Activated T-cell treated with anti-CD3 and anti-CD28 coated beads, Interleukin-2, amount 50 U/mL, for 4 hours (primary cell): ENCODE data around the gene FAM120A. TPM values are rescaled to one million over a fixed set of nuclear protein-coding genes. Genes with fewer than 3 reads are reported as not detected.
A peak's percentile ranks its signal among the peaks of the same experiment; 100 is the strongest.
"Not testable (repeated sequence)": the region's sequence is repeated elsewhere in the genome, so short reads cannot be mapped to it uniquely, and the experiment has no call there.

Experiments used
- ATAC-seq, 2 donors: fragments of 200-7000 bp; cut with Tn5 transposase; one replicate each; pipeline ENCODE4 v1.10.0; 2021
- DNase-seq: peaks from one replicate; pipeline ENCODE4 v3.0.0-alpha.2; 2020
- H3K27me3 Mint-ChIP-seq: one replicate; pipeline ENCODE4 v1.8.0; 2021; ENCODE audit warnings: low read depth, mixed read lengths
- H3K36me3 Mint-ChIP-seq: one replicate; pipeline ENCODE4 v1.8.0; 2022; ENCODE audit warnings: mixed read lengths; ENCODE audit not compliant: insufficient read depth
- H3K4me1 Mint-ChIP-seq: one replicate; pipeline ENCODE4 v1.8.0; 2021; ENCODE audit warnings: low read depth, mixed read lengths
- H3K4me3 Mint-ChIP-seq: one replicate; pipeline ENCODE4 v1.8.0; 2021; ENCODE audit warnings: mild to moderate bottlenecking, moderate library complexity, mixed read lengths
- H3K9me3 Mint-ChIP-seq: one replicate; pipeline ENCODE4 v1.8.0; 2021; ENCODE audit warnings: mixed read lengths
- total RNA-seq, 3 donors: library from RNA; stranded (reverse); gene quantifications; one replicate each; pipeline ENCODE4 v1.2.1, GENCODE V29; 2021

The FAM120A gene
- total RNA-seq, 3 donors from 2014 or later: 116 to 124 (median 123) TPM

DNA sequence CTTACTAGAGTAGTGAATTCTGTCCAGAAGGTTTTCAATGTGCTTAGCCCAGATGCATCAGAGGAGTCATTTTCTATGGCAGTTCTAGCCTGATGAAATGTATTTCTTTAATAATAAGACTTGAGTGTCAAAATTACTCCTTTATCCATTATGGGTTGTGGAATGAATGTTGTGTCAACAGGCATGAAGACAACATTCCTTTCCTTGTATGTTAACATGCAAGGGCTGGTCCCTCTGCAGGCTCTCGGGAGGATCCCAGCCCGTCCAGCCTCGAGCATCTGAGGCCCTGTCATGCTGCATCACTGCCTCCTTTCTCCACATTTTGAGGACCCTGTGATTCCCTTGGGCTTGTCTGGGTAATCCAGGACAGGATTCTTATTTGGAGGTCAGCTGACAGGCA, 44.8 kb downstream of the FAM120A start:
- Mint-ChIP-seq H3K4me1 (peaks cover 28% of the 10 kb centered on the region), H3K9me3 (no peaks in the 10 kb centered on the region), H3K27me3 (no peaks in the 10 kb centered on the region), H3K36me3 (peaks cover 49% of the 10 kb centered on the region), H3K4me3 (no peak overlapping the region)
- no peak for ATAC-seq
- no peak for DNase-seq

DNA sequence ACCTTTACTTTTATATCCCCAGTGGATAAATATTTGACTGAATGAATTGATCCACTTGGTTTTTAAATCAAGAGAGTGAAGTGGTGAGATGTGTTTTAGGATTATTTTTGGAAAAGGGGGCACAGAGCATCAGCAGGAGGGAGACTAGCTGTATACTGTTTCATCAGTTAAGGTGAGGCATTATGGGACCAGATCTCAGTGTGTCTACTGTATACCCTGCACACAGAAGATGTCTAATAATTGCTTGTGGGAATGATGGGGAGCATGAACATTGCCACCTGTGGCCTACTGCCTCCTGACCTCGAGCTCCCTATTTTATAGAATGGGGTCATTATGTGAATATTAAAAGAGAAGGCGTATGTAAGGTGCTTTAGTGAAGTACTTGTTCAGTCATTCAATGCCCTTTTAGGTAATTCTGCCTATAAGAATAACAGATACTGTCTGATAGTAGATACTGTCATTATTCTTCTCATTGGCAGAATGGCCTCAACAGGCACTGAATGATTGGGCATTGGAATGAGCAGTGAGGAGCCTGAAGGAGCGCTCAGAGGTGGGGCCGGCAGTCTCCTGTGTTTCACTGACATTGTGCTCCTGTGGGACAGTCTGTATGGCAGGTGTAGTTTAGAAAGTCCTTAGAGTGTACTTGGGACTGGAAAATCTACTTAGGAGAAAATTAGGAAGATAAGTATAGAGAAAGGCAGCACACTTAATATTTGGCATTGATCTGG, 49.2 kb downstream of the FAM120A start:
- H3K4me1 Mint-ChIP-seq: peaks cover 55% of the 10 kb centered on the region
- H3K36me3 Mint-ChIP-seq: peaks cover 59% of the 10 kb centered on the region
- no peak for DNase-seq
- no peak for ATAC-seq
- no peaks in the 10 kb centered on the region for H3K27me3 Mint-ChIP-seq
- H3K4me3 Mint-ChIP-seq: peak overlapping the region; percentile 78
- no peaks in the 10 kb centered on the region for H3K9me3 Mint-ChIP-seq

DNA sequence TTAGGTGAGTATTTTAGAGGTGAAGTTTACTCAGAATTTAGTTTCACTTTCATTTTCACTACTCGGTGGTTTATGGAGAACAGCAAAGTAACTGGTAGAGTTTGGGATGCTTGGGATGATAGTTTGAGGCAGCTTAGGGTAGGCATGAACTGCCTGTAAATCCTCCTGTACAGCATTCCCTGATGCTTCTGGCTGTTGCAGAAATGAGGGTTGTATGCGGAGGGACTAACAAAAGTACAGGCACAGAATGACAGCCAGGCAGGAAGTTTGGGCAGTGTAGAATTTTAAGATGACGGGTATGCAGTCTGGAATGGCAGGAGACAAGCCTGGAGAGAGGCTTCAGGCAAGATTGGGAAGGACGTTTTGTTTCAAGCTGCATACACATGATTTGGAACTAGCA, 49.9 kb downstream of the FAM120A start:
- DNase-seq (no peak), ATAC-seq (peak; percentile 25 to 30)
- Mint-ChIP-seq H3K36me3 (peaks cover 58% of the 10 kb centered on the region), H3K9me3 (no peaks in the 10 kb centered on the region), H3K4me3 (peak overlapping the region; percentile 78), H3K4me1 (peaks cover 60% of the 10 kb centered on the region), H3K27me3 (no peaks in the 10 kb centered on the region)

DNA sequence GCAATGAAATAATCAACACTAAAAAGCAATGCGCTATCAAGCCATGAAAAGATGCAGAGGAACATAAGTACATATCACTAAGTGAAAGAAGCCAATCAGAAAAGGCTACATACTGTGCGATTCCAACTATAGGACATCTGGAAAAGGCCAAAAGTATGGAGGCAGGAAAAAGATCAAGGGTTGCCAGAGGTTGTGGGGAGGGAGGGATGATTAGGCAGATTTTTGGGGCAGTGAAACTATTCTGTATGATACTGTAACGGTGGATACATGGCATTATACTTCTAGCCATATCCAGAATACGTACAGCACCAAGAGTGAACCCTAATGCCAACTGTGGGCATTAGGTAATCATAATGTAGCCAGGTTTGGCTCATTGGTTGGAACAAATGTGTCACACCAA, 51.9 kb downstream of the FAM120A start:
- no peaks in the 10 kb centered on the region for H3K27me3 Mint-ChIP-seq
- no peak for DNase-seq
- H3K4me1 Mint-ChIP-seq: peaks cover 76% of the 10 kb centered on the region
- no peaks in the 10 kb centered on the region for H3K9me3 Mint-ChIP-seq
- peaks cover 52% of the 10 kb centered on the region for H3K36me3 Mint-ChIP-seq
- ATAC-seq: no peak
- H3K4me3 Mint-ChIP-seq: no peak overlapping the region

DNA sequence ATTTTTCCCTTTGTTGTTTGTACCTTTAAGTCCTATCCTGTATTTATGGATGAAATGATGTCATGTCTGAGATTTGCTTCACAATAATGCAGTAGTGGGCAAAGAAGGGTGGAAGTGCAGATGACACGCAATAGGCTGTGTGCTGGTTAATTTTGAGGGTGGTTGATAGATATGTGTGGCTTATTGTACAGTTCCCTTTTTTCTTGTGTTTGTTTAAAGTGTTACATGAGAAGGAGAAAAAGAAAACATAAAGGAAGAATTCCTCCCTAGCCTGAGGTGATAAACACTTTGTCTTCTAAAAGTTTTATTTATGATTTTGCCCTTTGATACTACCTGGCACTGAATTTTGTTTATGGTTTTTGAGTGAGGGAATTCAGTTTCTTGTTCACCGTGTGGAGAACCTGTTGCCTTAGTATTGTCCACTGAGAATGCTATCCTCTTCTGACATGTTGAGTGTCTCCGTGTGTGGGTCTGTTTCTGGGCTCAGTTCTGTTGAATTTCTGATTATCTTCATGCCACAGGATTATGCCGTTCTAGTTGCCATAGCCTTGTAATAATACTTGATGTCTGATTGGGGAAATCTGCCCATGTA, 54.2 kb downstream of the FAM120A start:
- Mint-ChIP-seq H3K27me3 (no peaks in the 10 kb centered on the region), H3K36me3 (peaks cover 41% of the 10 kb centered on the region), H3K4me3 (no peak overlapping the region), H3K4me1 (peaks cover 74% of the 10 kb centered on the region), H3K9me3 (no peaks in the 10 kb centered on the region)
- DNase-seq (no peak), ATAC-seq (no peak)

DNA sequence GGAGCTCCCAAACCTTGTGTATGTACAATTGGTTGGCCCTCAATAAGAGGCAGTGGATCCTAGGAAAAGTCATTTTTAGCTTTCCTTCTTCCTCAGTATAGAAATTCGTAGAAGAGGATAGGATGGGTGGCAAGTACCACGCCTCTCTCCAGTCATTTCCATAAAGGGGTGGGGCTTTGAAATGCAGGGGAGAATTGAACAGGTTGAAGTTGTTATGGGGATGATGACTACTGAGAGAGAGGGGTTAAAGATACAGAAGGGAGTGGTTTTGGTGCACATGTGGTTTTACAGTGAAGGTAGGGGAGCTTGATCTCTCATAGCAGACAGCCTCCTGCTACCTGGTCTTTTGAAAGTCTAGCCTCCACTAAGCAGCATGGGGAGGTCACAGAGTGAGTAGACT, 56.3 kb downstream of the FAM120A start:
- ATAC-seq (peak in 1 of 2 donors; percentile 37), DNase-seq (no peak)
- Mint-ChIP-seq H3K27me3 (no peaks in the 10 kb centered on the region), H3K4me3 (no peak overlapping the region), H3K36me3 (peaks cover 33% of the 10 kb centered on the region), H3K4me1 (peaks cover 71% of the 10 kb centered on the region), H3K9me3 (no peaks in the 10 kb centered on the region)

DNA sequence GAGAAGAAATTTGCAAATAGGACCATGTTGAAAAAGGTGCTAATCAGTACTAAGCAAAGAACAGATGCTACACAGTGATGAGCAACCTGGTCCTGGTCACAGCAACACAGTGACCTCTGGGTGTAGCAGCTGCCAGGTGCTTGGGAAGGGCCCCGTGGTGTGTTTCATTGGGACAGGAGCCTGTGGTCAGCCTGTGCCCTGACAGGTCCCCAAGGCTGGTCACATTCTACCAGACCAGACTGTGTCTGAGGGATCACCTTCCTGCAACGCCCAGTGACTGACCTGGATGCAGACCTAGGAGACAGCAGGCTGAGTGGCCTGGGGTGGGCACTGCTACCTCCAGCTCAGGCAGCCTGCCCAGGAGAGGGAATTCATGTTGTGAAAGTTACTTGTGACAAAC, 56.7 kb downstream of the FAM120A start:
- Mint-ChIP-seq H3K36me3 (peaks cover 29% of the 10 kb centered on the region), H3K4me3 (no peak overlapping the region), H3K9me3 (no peaks in the 10 kb centered on the region), H3K27me3 (no peaks in the 10 kb centered on the region), H3K4me1 (peaks cover 71% of the 10 kb centered on the region)
- no peak for ATAC-seq
- no peak for DNase-seq

DNA sequence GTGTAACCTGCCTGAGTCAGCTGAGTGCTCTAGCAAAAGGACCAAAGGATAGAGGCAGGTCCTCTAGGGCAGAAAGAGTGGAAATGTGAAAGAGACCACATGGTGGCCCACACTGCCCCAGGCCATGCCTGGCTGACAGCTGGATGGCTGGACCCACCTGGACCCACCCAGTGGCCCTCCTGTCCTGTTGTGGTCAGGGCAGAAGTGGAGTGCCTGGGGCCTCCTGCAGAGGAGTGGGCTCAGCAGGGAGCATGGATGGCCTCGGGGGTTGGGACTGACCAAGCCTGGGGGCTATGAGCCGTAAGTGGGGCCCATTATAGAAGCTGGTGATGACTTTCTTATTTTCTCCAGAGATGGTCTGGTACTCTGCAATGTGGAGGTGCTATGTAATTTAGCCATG, 57.6 kb downstream of the FAM120A start:
- Mint-ChIP-seq H3K9me3 (no peaks in the 10 kb centered on the region), H3K27me3 (no peaks in the 10 kb centered on the region), H3K4me1 (peaks cover 73% of the 10 kb centered on the region), H3K4me3 (no peak overlapping the region), H3K36me3 (peaks cover 26% of the 10 kb centered on the region)
- DNase-seq (no peak), ATAC-seq (no peak)

DNA sequence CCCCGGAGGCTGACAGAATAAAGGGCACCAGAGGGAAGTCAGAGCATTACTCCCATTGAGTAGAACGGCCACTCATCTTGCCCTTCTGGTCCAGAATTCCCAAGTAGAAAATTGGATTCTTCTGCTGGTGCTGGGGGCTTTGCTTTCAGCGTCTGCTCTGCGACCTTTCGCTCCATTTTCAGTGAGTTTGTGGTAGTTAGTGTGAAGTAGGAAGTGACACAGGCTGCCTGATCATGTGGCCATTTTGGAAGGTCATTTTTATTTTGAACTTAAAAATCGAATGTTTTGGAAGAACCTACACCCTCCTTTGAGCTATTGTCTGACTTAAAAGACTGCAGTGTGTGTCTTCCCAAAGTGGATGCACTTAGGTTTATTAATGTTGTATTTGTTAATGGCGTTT, 58.6 kb downstream of the FAM120A start:
- H3K4me1 Mint-ChIP-seq: peaks cover 63% of the 10 kb centered on the region
- DNase-seq: no peak
- H3K36me3 Mint-ChIP-seq: peaks cover 24% of the 10 kb centered on the region
- H3K9me3 Mint-ChIP-seq: no peaks in the 10 kb centered on the region
- no peaks in the 10 kb centered on the region for H3K27me3 Mint-ChIP-seq
- H3K4me3 Mint-ChIP-seq: no peak overlapping the region
- ATAC-seq: no peak

DNA sequence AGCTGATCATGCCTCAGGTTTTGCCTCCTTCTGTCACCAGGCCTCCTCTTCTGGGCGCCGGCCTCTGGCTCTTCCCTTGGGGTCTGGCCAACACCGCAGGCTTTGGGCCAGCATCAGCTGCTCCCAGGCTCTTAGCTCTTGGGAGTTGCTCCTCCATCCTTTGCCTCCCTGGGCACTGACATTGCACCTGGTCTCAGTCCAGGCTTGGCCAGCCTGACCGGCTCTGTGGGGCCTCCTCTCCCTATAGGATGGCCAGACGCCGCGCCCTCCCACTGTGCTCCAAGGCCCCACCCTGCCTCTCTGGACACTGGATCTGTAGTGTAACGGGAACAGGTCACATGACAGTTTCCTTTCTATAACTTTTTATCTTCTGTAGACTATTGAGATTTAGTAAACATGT, 59.7 kb downstream of the FAM120A start:
- H3K27me3 Mint-ChIP-seq, ATAC-seq, H3K4me3 Mint-ChIP-seq, DNase-seq, H3K9me3 Mint-ChIP-seq: not testable (repeated sequence)
- H3K36me3 Mint-ChIP-seq: peaks cover 16% of the 10 kb centered on the region
- H3K4me1 Mint-ChIP-seq: peaks cover 52% of the 10 kb centered on the region

DNA sequence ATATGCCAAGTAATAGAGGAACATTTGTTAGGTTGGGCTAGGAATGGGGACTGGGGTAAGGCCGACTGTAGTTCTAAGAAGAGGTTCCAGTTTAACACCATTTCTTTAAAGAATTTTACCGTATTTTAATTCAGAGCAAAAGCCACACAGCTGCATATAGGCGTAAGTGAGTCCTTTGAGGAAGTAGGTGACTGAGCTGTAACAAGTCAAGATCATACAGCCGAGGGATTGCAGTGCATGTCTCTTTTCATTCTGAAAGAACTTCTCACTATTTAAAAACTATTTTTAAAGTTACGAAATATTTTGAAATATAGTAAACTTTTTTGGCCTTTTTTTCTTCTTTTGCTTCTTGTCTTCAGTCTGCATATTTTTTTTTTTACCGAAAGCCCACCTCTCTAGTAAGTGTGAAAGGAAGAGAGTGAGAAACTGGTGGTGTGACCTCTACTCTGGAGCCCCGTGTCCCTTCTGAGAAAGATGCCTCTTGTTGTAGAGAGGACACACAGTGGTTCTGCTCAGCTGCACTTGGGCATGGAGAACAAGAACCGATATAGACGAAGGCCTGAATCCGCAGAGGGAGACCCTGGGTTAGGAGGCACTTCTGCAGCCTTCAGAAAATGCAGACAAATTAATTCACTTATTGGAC, 60.8 kb downstream of the FAM120A start:
- Mint-ChIP-seq H3K4me1 (peaks cover 45% of the 10 kb centered on the region), H3K36me3 (peaks cover 16% of the 10 kb centered on the region)
- not testable (repeated sequence) for H3K4me3 Mint-ChIP-seq, H3K9me3 Mint-ChIP-seq, DNase-seq, H3K27me3 Mint-ChIP-seq, ATAC-seq

DNA sequence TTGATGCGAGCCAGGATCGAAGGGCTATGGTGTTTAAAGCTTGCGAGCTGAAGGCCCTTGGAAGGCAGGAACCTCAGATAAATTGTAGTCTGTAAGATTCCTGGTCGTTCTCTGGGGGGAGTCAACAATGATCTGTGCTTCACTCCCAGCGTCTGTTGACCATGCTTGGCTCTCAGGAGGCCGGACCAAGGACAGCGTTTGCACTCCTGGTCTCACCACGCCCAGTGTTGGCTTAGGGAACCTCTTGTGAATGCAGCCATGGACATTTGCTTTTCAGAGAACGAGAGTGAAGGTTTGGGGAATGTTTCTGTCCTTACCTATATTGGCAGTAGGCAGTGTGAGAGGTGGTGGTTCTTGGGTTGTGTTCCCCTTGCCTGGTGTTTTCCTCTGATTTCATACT, 62.1 kb downstream of the FAM120A start:
- Mint-ChIP-seq H3K4me1 (peaks cover 39% of the 10 kb centered on the region), H3K9me3 (no peaks in the 10 kb centered on the region), H3K36me3 (peaks cover 18% of the 10 kb centered on the region), H3K27me3 (no peaks in the 10 kb centered on the region), H3K4me3 (no peak overlapping the region)
- ATAC-seq (no peak), DNase-seq (no peak)

DNA sequence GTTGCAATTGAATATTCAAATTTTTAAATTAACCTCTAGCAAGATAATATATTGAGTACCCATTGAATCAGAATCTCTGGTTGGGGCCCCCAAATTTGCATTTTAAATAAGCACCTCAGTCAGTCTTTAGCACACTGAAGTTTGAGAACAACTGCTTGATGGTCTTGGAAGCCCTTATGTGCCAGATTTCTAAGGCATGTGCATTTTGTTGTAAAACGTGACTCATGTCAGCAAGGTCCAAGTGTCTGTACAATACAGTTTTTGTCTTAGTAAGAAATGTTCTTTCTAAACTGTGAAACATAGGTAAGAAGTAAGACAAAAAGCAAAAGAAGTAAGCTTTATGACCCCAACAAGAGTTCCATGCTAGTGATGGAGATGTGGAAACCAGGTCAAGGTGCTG, 65.8 kb downstream of the FAM120A start:
- Mint-ChIP-seq H3K36me3 (peaks cover 20% of the 10 kb centered on the region), H3K4me3 (no peak overlapping the region), H3K27me3 (no peaks in the 10 kb centered on the region), H3K9me3 (no peaks in the 10 kb centered on the region), H3K4me1 (peaks cover 20% of the 10 kb centered on the region)
- no peak for DNase-seq
- ATAC-seq: no peak

DNA sequence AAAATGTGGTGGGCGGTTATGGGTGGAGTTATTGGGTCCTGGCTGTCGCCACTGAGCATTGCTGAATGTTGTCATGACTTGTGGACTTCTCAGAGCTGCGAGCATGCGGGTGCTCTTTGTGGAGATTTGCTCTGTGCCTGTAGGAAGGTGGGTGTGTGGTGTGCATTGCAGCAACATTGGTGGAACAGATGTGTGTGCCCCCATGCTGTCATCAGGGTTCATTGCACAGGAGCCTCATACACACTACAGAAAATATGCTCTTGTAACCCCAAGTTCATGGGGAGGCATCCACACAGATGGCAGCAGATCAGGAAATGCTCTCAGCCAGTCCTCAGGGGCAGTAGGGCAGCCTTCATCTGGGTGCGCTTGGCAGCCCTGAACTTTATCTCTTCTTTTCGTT, 69.0 kb downstream of the FAM120A start:
- Mint-ChIP-seq H3K36me3 (peaks cover 34% of the 10 kb centered on the region), H3K4me1 (peaks cover 13% of the 10 kb centered on the region), H3K27me3 (no peaks in the 10 kb centered on the region), H3K9me3 (no peaks in the 10 kb centered on the region), H3K4me3 (no peak overlapping the region)
- ATAC-seq (no peak), DNase-seq (no peak)

DNA sequence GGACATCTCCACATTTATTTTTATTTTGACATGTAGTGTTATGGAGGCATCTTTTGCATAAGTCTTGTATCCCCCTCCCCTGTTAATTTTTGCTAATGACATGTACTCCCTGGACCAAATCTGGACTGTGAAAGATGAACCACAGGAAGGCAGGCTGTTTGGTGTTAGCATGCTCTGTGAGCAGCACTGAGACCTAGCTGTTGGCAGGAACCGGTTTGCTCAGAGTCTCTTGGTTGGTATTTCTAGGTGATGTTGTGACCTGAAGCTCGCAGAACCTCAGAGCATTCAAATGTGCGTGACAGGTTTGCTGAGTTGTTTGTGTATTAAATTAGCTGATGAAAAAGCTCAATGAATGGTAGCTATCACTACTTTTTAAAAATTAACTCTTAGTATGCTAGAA, 71.3 kb downstream of the FAM120A start:
- Mint-ChIP-seq H3K36me3 (peaks cover 43% of the 10 kb centered on the region), H3K4me1 (peaks cover 13% of the 10 kb centered on the region), H3K27me3 (no peaks in the 10 kb centered on the region), H3K4me3 (no peak overlapping the region), H3K9me3 (no peaks in the 10 kb centered on the region)
- DNase-seq (no peak), ATAC-seq (no peak)
